K562 (cell line): Measurements from ENCODE around the gene PGAM2. TPM values are rescaled to one million over a fixed set of nuclear protein-coding genes. Genes with fewer than 3 reads are reported as not detected.

Experiments used
- ATAC-seq: fragments of 200-7000 bp; cut with Tn5 transposase; 3 replicates; pipeline ENCODE4 v1.9.1; 2020; ENCODE audit warnings: moderate library complexity
- BruUV-seq: library from RNA; stranded (reverse); fragments of 400-500 nt; replicated peaks from 2 replicates; lab custom pipeline; 2021; lab: Mats Ljungman, UMichigan
- CTCF ChIA-PET: fragments of 300-600 bp; formaldehyde crosslinking; extraction: SDS; loops from one replicate; lab custom pipeline; 2021; ENCODE audit warnings: low intra/inter-chr PET ratio; lab: Yijun Ruan, JAX
- POLR2A ChIA-PET: fragments of 300-600, 350-650 bp; sonication (Branson Sonifier 250); formaldehyde crosslinking; extraction: SDS; loops from one replicate; lab custom pipeline; 2021; ENCODE audit warnings: antibody characterized with exemption, inconsistent platforms; lab: Yijun Ruan, JAX
- DNase-seq, 4 experiments: peaks; one replicate each; pipeline versions ENCODE4 v3.0.0 to v3.0.0-alpha.2; 2011 to 2018; ENCODE audit warnings: low spot score in 3 of 4, mixed read lengths in 3 of 4; ENCODE audit errors: extremely low read depth in 1 of 4
- FAIRE-seq: peaks from 2 replicates; lab custom pipeline; 2011; peaks lifted over from hg19 to GRCh38; lab: Jason Lieb, UNC
- H2AFZ ChIP-seq: 2 replicates; pipeline ENCODE4 v1.6.0; 2011; ENCODE audit warnings: low read depth, low read length, control low read depth, inconsistent platforms
- H3K27ac ChIP-seq: fragments of 200-600 bp; 3 replicates; pipeline ENCODE4 v1.8.0; 2011; ENCODE audit warnings: low read depth, mild to moderate bottlenecking, control low read depth, inconsistent platforms, low read length, moderate library complexity, mixed read lengths; ENCODE audit errors: extremely low read depth
- H3K27me3 ChIP-seq, 2 experiments: fragments of 300-600 bp in 1 of 2; 2 replicates in 1 of 2; 3 replicates in 1 of 2; pipeline versions ENCODE4 v1.6.0 to v1.8.0; 2011; ENCODE audit warnings: inconsistent platforms in 2 of 2, low read length in 2 of 2, mild to moderate bottlenecking in 1 of 2, mixed read lengths in 1 of 2, moderate library complexity in 1 of 2; ENCODE audit not compliant: control insufficient read depth in 2 of 2, insufficient read depth in 2 of 2
- H3K36me3 ChIP-seq: fragments of 300-600 bp; 3 replicates; pipeline ENCODE4 v1.8.0; 2011; ENCODE audit warnings: mild to moderate bottlenecking, low read length, inconsistent platforms; ENCODE audit not compliant: control insufficient read depth, insufficient read depth
- H3K4me1 ChIP-seq, 2 experiments: fragments of 200-600 bp in 1 of 2; replicated peaks in 1 of 2; 2 replicates in 1 of 2; 3 replicates in 1 of 2; pipeline versions ENCODE4 v1.5.1 to v1.8.0; 2011; ENCODE audit warnings: inconsistent platforms in 2 of 2, low read length in 2 of 2, mild to moderate bottlenecking in 1 of 2, mixed read lengths in 1 of 2, moderate library complexity in 1 of 2; ENCODE audit not compliant: control insufficient read depth in 2 of 2, insufficient read depth in 2 of 2
- H3K4me2 ChIP-seq: 2 replicates; pipeline ENCODE4 v1.6.1; 2011; ENCODE audit warnings: low read length, control low read depth, inconsistent platforms, mixed read lengths; ENCODE audit not compliant: insufficient read depth
- H3K4me3 ChIP-seq: fragments of 200-600 bp; sonication (generic), shearing (Covaris generic); 2 replicates; pipeline ENCODE4 v1.5.1; 2016; ENCODE audit warnings: control low read depth, inconsistent platforms
- H3K79me2 ChIP-seq: fragments of 200-600 bp; 3 replicates; pipeline ENCODE4 v1.8.0; 2011; ENCODE audit warnings: low read length, inconsistent platforms; ENCODE audit not compliant: control insufficient read depth, insufficient read depth
- H3K9ac ChIP-seq, 2 experiments: 2 replicates each; pipeline versions ENCODE4 v1.6.0 to v1.6.1; 2011; ENCODE audit warnings: low read depth in 2 of 2, low read length in 2 of 2, control low read depth in 1 of 2, inconsistent platforms in 1 of 2, mild to moderate bottlenecking in 1 of 2, mixed read lengths in 1 of 2; ENCODE audit not compliant: insufficient read depth in 1 of 2
- H3K9me1 ChIP-seq: one replicate; pipeline ENCODE4 v1.6.0; 2011; ENCODE audit warnings: inconsistent platforms, mild to moderate bottlenecking, low read length, moderate library complexity; ENCODE audit not compliant: control insufficient read depth, insufficient read depth
- H3K9me3 ChIP-seq: replicated peaks from 2 replicates; pipeline ENCODE4 v1.5.1; 2011; ENCODE audit warnings: low read depth, low read length, inconsistent platforms; ENCODE audit not compliant: control insufficient read depth, insufficient read depth
- H4K20me1 ChIP-seq: replicated peaks from 2 replicates; pipeline ENCODE4 v1.6.1; 2011; ENCODE audit warnings: low read length, inconsistent platforms, mixed read lengths; ENCODE audit not compliant: control insufficient read depth, insufficient read depth
- CREBBP ChIP-seq: IDR thresholded peaks from one replicate; pipeline ENCODE4 v1.6.1; 2012; ENCODE audit warnings: low read depth, mild to moderate bottlenecking, control low read depth, inconsistent platforms, low read length
- GTF2E2 ChIP-seq: fragments of 200-800 bp; sonication (Bioruptor generic); IDR thresholded peaks from 2 replicates; pipeline ENCODE4 v1.6.1; 2016; ENCODE audit warnings: missing genetic modification characterization, missing compliant biosample characterization
- HDAC3 ChIP-seq: fragments of 450-650 bp; IDR thresholded peaks from 2 replicates; pipeline ENCODE4 v1.6.1; 2018; ENCODE audit warnings: borderline replicate concordance, mild to moderate bottlenecking, moderate library complexity; ENCODE audit not compliant: partially characterized antibody
- HNRNPUL1 ChIP-seq: fragments of 200-400 bp; formaldehyde crosslinking; IDR thresholded peaks from 2 replicates; pipeline ENCODE4 v1.6.1; 2017; ENCODE audit warnings: low read length
- MCM7 ChIP-seq, 2 experiments: fragments of 450-650 bp; IDR thresholded peaks; 2 replicates each; pipeline ENCODE4 v1.6.1; 2016 to 2018
- RCOR1 ChIP-seq, 2 experiments: IDR thresholded peaks; 2 replicates each; pipeline ENCODE4 v1.6.1; 2012; ENCODE audit warnings: low read depth in 2 of 2, low read length in 2 of 2, borderline replicate concordance in 1 of 2, improper control_type of control experiment in 1 of 2
- RNF2 ChIP-seq: sonication (generic); IDR thresholded peaks from 2 replicates; pipeline ENCODE4 v1.6.1; 2016
- SMARCA4 ChIP-seq: fragments of 450-650 bp; IDR thresholded peaks from 2 replicates; pipeline ENCODE4 v1.6.1; 2016
- SMC3 ChIP-seq: conservative IDR thresholded peaks from 2 replicates; pipeline ENCODE4 v1.6.1; 2011; ENCODE audit warnings: low read depth, low read length, improper control_type of control experiment; ENCODE audit not compliant: insufficient read depth
- SRSF3 ChIP-seq: fragments of 200-400 bp; formaldehyde crosslinking; IDR thresholded peaks from 2 replicates; pipeline ENCODE4 v1.6.1; 2016; ENCODE audit warnings: mild to moderate bottlenecking, low read length, moderate library complexity; ENCODE audit not compliant: insufficient read depth
- SUPT5H ChIP-seq: fragments of 450-650 bp; IDR thresholded peaks from 2 replicates; pipeline ENCODE4 v1.6.1; 2016
- TCF7L2 ChIP-seq: fragments of 150-350 bp; IDR thresholded peaks from 2 replicates; pipeline ENCODE4 v1.6.1; 2016; ENCODE audit warnings: low read depth, mild to moderate bottlenecking, low read length, moderate library complexity
- THRAP3 ChIP-seq: fragments of 450-650 bp; IDR thresholded peaks from 2 replicates; pipeline ENCODE4 v1.6.1; 2016; ENCODE audit warnings: mild to moderate bottlenecking, inconsistent platforms, borderline replicate concordance
- XRCC4 ChIP-seq: IDR thresholded peaks from one replicate; pipeline ENCODE4 v1.6.1; 2011; ENCODE audit not compliant: insufficient read depth, insufficient read length; ENCODE audit errors: extremely low read depth
- WGBS: fragments of 100-300 bp; shearing (Covaris generic); methylation state at CpG from one replicate; pipeline ENCODE4 v1.1.6; 2016; ENCODE audit warnings: low coverage, mixed read lengths; ENCODE audit not compliant: insufficient coverage; ENCODE audit errors: missing lambda C conversion rate; 5-methylcytosine and 5-hydroxymethylcytosine counted together
- in situ Hi-C: fragments of 300-500 bp; cut with MboI; formaldehyde crosslinking; loops from 4 replicates; pipeline ENCODE4 v1.15.0; 2018; ENCODE audit warnings: inconsistent platforms, mixed read lengths
- intact Hi-C: fragments of 100-400 bp; cut with micrococcal nuclease; formaldehyde crosslinking; loops from 2 replicates; pipeline ENCODE4 v1.14.2; 2022
- polyA plus RNA-seq, 8 experiments: library from polyadenylated mRNA; depleted of rRNA in 4 of 8; stranded (reverse) in 5 of 8; unstranded in 3 of 8; fragments of >200 nt; fragmentation: Nextera tagmentation in 2 of 8; fragmentation: Illumina TruSeq in 1 of 8; extraction: Ambion mirVana in 2 of 8; extraction: Trizol in 1 of 8; gene quantifications; 2 replicates each; pipeline versions ENCODE4 v1.2.1 to v1.2.3, GENCODE V29; 2011 to 2014; ENCODE audit warnings: inconsistent platforms in 1 of 8, missing spikeins in 1 of 8
- total RNA-seq, 7 experiments: library from RNA; depleted of rRNA in 6 of 7; stranded (reverse); fragments of >200 nt in 6 of 7; fragmentation: Illumina TruSeq in 2 of 7; extraction: Trizol in 2 of 7; gene quantifications; 2 replicates each; pipeline versions ENCODE4 v1.2.1 to v1.2.3, GENCODE V29; 2011 to 2021; ENCODE audit warnings: low replicate concordance in 1 of 7
- TF ChIP-seq, protein P1 (sequence below): fragments of 250-450 bp; sonication (Bioruptor Pico); IDR thresholded peaks from 2 replicates; pipeline ENCODE4 v1.8.0; 2022; ENCODE audit warnings: inconsistent platforms
- TF ChIP-seq, protein P2 (sequence below): sonication (generic); formaldehyde crosslinking; IDR thresholded peaks from 2 replicates; pipeline ENCODE4 v1.8.0; 2023; ENCODE audit warnings: missing genetic modification reagents, mild to moderate bottlenecking, borderline replicate concordance

PGAM2 gene
- total and polyA plus RNA-seq, 9 of the 15 experiments (the other 6 are each of a cell fraction or from before 2014, with no cell fraction given), result not detected

DNA sequence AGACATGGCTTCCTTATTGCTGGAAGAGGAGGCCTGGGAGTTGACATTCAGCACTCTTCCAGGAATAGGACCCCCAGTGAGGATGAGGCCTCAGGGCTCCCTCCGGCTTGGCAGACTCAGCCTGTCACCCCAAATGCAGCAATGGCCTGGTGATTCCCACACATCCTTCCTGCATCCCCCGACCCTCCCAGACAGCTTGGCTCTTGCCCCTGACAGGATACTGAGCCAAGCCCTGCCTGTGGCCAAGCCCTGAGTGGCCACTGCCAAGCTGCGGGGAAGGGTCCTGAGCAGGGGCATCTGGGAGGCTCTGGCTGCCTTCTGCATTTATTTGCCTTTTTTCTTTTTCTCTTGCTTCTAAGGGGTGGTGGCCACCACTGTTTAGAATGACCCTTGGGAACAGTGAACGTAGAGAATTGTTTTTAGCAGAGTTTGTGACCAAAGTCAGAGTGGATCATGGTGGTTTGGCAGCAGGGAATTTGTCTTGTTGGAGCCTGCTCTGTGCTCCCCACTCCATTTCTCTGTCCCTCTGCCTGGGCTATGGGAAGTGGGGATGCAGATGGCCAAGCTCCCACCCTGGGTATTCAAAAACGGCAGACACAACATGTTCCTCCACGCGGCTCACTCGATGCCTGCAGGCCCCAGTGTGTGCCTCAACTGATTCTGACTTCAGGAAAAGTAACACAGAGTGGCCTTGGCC is 4.3 kb downstream of the PGAM2 start:
- WGBS, result 81% methylated on average over 7 of the region's 8 CpGs
- H3K36me3 ChIP-seq, result peaks cover 58% of the 10 kb centered on the region; the same call in 2 of the 3 replicates
- TF ChIP-seq GTF2E2 (tag), result no peak
- no peak for TF ChIP-seq SRSF3
- no peak for TF ChIP-seq HDAC3
- TF ChIP-seq THRAP3, result no peak
- no peak for TF ChIP-seq RCOR1 (IDR thresholded peaks at IDR 0.05; ENCODE audit: borderline replicate concordance in 1 of 2, low read depth in 2 of 2, low read length in 2 of 2)
- no peak for TF ChIP-seq CREBBP
- no peak for TF ChIP-seq RNF2
- TF ChIP-seq MCM7 (IDR thresholded peaks at IDR 0.05), result no peak
- TF ChIP-seq, protein P1, sequence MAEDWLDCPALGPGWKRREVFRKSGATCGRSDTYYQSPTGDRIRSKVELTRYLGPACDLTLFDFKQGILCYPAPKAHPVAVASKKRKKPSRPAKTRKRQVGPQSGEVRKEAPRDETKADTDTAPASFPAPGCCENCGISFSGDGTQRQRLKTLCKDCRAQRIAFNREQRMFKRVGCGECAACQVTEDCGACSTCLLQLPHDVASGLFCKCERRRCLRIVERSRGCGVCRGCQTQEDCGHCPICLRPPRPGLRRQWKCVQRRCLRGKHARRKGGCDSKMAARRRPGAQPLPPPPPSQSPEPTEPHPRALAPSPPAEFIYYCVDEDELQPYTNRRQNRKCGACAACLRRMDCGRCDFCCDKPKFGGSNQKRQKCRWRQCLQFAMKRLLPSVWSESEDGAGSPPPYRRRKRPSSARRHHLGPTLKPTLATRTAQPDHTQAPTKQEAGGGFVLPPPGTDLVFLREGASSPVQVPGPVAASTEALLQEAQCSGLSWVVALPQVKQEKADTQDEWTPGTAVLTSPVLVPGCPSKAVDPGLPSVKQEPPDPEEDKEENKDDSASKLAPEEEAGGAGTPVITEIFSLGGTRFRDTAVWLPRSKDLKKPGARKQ, result no peak
- no peak for TF ChIP-seq SMARCA4
- TF ChIP-seq TCF7L2, result no peak
- no peak for TF ChIP-seq HNRNPUL1
- TF ChIP-seq XRCC4, result no peak
- no peak for TF ChIP-seq SUPT5H
- no peak for TF ChIP-seq SMC3
- TF ChIP-seq, protein P2, sequence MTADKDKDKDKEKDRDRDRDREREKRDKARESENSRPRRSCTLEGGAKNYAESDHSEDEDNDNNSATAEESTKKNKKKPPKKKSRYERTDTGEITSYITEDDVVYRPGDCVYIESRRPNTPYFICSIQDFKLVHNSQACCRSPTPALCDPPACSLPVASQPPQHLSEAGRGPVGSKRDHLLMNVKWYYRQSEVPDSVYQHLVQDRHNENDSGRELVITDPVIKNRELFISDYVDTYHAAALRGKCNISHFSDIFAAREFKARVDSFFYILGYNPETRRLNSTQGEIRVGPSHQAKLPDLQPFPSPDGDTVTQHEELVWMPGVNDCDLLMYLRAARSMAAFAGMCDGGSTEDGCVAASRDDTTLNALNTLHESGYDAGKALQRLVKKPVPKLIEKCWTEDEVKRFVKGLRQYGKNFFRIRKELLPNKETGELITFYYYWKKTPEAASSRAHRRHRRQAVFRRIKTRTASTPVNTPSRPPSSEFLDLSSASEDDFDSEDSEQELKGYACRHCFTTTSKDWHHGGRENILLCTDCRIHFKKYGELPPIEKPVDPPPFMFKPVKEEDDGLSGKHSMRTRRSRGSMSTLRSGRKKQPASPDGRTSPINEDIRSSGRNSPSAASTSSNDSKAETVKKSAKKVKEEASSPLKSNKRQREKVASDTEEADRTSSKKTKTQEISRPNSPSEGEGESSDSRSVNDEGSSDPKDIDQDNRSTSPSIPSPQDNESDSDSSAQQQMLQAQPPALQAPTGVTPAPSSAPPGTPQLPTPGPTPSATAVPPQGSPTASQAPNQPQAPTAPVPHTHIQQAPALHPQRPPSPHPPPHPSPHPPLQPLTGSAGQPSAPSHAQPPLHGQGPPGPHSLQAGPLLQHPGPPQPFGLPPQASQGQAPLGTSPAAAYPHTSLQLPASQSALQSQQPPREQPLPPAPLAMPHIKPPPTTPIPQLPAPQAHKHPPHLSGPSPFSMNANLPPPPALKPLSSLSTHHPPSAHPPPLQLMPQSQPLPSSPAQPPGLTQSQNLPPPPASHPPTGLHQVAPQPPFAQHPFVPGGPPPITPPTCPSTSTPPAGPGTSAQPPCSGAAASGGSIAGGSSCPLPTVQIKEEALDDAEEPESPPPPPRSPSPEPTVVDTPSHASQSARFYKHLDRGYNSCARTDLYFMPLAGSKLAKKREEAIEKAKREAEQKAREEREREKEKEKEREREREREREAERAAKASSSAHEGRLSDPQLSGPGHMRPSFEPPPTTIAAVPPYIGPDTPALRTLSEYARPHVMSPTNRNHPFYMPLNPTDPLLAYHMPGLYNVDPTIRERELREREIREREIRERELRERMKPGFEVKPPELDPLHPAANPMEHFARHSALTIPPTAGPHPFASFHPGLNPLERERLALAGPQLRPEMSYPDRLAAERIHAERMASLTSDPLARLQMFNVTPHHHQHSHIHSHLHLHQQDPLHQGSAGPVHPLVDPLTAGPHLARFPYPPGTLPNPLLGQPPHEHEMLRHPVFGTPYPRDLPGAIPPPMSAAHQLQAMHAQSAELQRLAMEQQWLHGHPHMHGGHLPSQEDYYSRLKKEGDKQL (CRISPR knock-in tag), result no peak
- in situ Hi-C loops, result no loop called here
- intact Hi-C loops, result no loop called here
- TSS peak; percentile 29 for BruUV-seq
- CTCF ChIA-PET, result no interaction called here
- H3K4me1 ChIP-seq, result peaks cover 0 to 34% of the 10 kb centered on the region in 2 experiments; a peak in 3 of 5 replicates
- H3K79me2 ChIP-seq, result no peaks in the 10 kb centered on the region
- peaks cover 3% of the 10 kb centered on the region; the same call in 1 of the 2 replicates for H4K20me1 ChIP-seq
- no peak overlapping the region for H2AFZ ChIP-seq
- FAIRE-seq, result no peak
- no peaks in the 10 kb centered on the region for H3K9me3 ChIP-seq
- DNase-seq, result no peak
- no peaks in the 10 kb centered on the region; a peak in 1 of 5 replicates for H3K27me3 ChIP-seq
- no peak for ATAC-seq
- H3K4me3 ChIP-seq, result no peak overlapping the region
- H3K27ac ChIP-seq, result no peak overlapping the region
- POLR2A ChIA-PET, result interaction anchor here (0.6 to 0.8 kb wide), 3 partner anchors 14 to 139 kb away, joined by 3 to 5 read pairs (median 3); partner anchors contain the start of gene YKT6
- H3K9ac ChIP-seq, result peak overlapping the region in 1 of 2 experiments; percentile 28; a peak in 1 of 4 replicates
- H3K4me2 ChIP-seq, result no peak overlapping the region
- no peaks in the 10 kb centered on the region for H3K9me1 ChIP-seq
